VCaP (cell line): Measurements from ENCODE around the gene RNU6-7.

ENCODE experiments used
- H3K27ac ChIP-seq: fragments of 450-650 bp; 2 replicates; pipeline ENCODE4 v1.5.1; 2017
- TF ChIP-seq, protein P1 (sequence below): fragments of 450-650 bp; conservative IDR thresholded peaks from 2 replicates; pipeline ENCODE4 v1.5.1; 2017; ENCODE audit warnings: mild to moderate bottlenecking, moderate library complexity

Gene RNU6-7

DNA sequence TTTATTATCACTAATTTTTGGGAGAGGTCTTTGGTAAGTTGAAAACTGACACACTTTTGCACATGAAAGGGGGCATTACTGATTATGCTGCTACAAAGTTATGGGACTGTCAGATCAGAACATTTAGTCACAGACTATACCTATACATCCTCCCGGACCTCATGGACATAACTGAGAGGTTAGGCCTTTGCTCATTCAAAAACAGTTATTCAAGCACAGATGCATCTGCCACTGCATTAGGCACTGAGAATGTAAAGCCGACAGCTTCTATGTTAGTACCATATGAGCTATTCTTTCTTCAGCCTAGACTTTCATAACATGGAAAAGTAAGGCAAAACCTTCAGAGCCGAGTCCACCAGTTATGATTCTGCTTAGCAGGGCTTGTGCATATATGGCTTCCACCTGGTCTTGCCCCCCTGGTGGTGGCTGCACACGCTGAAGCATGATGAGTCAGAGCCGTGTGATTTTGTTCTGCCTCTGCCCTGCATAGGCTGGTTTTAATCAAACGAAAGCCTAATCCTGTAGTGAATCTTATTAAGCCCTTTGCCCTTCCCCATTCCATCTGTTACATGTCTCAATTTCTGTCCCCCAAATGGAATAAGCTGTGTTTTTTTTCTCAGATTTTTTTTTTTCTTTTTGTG lies 23.0 kb downstream of the RNU6-7 start:
- TF ChIP-seq, protein P1, sequence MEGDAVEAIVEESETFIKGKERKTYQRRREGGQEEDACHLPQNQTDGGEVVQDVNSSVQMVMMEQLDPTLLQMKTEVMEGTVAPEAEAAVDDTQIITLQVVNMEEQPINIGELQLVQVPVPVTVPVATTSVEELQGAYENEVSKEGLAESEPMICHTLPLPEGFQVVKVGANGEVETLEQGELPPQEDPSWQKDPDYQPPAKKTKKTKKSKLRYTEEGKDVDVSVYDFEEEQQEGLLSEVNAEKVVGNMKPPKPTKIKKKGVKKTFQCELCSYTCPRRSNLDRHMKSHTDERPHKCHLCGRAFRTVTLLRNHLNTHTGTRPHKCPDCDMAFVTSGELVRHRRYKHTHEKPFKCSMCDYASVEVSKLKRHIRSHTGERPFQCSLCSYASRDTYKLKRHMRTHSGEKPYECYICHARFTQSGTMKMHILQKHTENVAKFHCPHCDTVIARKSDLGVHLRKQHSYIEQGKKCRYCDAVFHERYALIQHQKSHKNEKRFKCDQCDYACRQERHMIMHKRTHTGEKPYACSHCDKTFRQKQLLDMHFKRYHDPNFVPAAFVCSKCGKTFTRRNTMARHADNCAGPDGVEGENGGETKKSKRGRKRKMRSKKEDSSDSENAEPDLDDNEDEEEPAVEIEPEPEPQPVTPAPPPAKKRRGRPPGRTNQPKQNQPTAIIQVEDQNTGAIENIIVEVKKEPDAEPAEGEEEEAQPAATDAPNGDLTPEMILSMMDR: no peak; the same call in 1 of the 2 replicates
- no peak overlapping the region for H3K27ac ChIP-seq

DNA sequence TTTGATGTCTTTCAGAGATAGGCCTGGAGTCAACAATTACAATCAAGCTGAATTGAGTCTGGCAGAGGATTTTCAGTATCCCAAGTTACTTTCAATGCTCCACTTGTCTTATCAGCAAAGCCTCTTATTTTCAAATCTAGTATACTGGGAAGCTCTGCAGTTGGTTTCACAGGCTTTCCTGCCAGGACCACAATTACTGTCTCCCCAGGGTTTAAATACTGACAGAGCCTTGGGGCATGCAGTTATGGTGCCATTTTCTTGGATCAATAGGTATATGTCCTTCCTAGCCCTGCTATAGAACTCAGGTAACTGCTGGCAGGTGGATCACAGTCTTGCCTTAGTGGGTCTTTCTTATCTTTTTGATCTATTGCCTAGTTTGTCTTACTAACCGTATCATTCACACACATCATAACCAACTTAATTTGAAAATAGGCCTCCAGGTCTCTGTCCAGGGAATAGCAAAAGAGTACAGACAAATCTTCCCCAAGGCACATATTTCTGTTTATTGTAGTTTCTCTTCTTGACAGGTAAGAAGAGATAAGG lies 23.6 kb downstream of the RNU6-7 start:
- H3K27ac ChIP-seq: no peak overlapping the region
- TF ChIP-seq, protein P1: no peak

DNA sequence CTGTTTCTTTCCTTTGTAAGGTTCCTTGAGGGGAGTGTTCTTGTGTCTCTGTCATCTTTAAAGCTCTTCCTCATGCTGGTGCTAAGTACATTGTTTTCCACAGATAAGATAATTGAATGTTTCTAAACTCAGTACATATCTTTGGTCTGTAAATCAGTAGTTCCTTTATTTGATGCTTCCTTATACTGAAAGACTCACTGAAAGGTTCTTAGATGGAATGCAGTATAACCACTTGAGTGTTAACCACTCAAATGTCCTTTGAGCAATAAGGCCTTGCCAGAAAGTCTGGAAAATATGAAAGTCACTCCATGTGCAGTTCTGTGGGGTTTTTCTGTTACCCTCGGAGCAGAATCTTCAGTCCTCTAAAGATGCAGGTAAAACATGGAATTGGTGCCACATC lies 24.2 kb downstream of the RNU6-7 start:
- H3K27ac ChIP-seq: no peak overlapping the region
- TF ChIP-seq, protein P1: no peak

DNA sequence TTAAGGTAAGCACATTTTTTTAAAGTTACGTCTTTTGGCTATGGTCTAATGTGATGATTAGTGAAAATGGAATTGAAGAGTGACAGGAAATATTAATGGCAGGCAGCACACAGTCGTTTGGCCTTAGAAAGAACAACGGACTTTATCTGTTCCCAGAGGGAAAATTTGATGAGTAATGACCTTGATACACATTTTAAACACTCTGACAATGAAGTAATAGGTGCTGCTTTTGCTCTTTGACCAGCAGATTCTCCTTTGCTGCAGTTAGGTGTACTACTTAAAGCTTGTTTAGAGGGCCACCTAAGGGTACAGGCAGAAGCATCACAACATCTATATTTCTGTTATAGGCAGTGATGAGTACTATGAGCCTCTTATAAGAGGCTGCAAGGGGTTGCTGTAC lies 28.3 kb downstream of the RNU6-7 start:
- H3K27ac ChIP-seq: no peak overlapping the region
- TF ChIP-seq, protein P1: no peak

DNA sequence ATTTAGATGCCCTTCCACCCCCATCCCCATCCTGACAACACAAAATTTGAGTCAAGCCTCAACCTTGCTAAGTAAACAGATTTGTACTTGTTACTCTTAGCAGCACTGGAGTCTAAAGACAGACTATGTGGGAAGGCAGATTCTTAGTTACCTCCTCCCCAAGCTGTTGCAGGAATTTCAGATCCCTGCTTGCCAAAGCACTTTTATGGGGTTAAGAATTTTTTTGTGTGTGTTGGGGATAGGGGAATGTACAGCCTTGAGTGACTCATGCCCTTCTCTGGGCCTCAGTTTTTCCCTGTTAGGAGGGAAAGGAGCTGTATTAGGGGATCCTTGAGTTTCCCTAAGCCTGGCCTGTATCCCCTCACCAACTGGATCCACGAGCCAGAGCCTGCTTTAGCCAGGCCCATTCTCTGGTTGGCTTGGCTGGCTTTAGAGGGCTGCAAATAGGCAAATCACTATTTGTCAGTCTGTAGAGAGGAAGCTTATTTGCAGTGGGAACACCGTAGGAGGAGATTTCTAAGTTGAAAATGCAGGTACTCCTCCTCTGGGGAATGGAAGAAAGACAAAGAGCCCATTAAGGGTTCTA lies 28.9 kb downstream of the RNU6-7 start:
- TF ChIP-seq, protein P1: no peak
- H3K27ac ChIP-seq: no peak overlapping the region

DNA sequence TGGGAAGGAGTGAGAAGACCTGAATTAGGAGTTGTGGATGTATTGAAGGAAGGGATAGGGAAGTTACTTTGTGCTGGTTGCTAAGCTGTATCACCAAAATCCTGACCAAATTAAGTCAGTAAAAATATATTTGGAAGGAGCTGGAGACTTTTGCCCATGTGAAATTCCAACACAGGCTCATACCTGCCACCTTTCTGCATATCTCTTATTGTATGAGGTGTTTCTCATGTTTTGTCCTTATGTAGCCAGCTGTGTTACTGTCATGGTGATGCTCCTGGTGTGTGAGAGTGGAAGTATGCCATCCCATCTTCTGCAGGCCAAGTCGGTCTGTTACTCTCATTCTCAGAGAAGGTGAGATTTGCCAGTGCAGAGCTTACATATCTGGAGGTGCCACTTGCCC lies 30.6 kb downstream of the RNU6-7 start:
- H3K27ac ChIP-seq: no peak overlapping the region
- TF ChIP-seq, protein P1: no peak

DNA sequence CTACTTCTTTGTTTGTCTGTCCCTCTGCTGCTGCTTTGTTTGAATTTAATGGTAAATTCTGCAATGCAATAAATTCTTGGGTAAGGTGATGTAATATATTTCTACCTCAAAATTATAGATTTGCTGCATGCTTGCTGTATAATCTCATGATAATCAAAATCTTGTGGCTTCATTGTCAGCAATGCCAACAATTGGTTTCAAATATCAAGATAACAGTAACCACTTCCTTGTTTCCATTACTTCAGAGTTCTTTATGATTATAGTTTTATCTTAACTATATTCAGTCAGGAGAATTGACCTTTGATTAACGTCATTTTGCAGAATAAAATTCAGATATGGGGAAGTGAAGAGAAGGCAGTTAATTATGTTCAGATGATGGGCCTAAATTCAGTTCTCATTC lies 31.4 kb downstream of the RNU6-7 start:
- TF ChIP-seq, protein P1: no peak
- no peak overlapping the region for H3K27ac ChIP-seq
